Stimulated activated CD4-positive, alpha-beta T cell treated with anti-CD3 and anti-CD28 coated beads, Interleukin-15, amount 100 ng/mL, for 48 hours (primary cell): ENCODE measurements around the gene MEG3.

ENCODE experiments used
- DNase-seq, 2 donors: peaks; one replicate each; pipeline ENCODE4 v3.0.0-alpha.2; 2020; ENCODE audit warnings: low read depth in 2 of 2

Gene MEG3

DNA sequence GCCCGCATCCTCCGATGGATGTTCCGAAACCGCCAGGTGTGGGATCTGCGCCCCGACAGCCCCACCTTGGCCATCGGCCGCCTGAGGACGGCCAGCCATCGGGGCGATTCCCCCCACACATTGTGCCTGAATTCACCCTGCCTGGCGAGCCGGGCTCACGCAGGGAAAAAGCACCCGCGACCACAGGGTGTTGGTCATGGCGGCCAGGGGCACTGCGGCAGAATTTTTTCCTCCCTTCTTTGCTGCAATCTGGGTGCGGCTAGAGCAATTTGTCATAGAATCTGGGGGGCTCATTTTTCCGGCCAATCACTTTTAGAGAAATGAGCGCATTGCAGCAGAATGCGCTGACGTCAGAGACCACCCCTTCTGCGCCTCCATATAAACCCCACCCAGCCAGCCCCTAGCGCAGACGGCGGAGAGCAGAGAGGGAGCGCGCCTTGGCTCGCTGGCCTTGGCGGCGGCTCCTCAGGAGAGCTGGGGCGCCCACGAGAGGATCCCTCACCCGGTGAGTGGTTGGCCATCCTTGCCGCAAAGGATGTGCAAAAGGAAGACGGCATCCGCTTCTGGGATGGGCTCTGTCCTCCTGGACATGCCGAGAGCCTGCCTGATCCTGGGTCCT, at the start of gene MEG3:
Gene MEG3 (plus strand): TSS at position 406 of the 619 bp plus-strand sequence.
- DNase-seq, result no peak

DNA sequence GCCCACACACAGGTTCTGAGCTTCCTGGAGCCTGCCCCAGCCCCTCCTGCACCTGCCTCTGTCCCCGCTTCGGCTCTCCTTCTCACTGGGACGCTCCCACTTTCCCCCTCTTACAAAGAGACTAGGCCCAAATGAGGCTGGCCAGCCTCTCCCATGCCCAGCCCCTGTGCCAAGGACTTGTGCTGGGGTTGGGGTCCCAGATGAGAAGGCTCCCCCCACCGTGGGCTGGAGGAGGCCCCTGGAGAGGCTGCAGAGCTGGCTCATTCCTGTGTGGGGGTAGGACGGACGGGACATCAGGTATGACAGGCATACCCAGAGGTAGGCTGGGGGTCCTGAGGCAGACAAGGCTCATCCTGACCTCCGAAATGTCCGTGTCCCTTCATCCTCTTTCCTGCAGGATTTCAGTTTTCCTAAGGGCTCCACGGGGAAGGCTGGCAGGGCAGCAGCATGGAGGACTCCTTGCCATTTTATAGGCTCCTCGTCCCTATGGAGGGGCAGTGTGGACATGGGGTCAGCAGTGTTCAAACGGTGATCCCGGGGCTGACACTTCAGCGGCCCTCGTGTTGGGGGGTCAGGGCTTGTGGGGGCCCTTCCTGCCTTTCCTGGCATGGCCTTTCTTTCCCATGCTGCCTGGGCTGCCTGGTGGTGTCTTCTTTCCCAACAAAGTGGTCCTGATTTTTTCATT, 49.1 kb upstream of the MEG3 start:
- DNase-seq, result no peak

DNA sequence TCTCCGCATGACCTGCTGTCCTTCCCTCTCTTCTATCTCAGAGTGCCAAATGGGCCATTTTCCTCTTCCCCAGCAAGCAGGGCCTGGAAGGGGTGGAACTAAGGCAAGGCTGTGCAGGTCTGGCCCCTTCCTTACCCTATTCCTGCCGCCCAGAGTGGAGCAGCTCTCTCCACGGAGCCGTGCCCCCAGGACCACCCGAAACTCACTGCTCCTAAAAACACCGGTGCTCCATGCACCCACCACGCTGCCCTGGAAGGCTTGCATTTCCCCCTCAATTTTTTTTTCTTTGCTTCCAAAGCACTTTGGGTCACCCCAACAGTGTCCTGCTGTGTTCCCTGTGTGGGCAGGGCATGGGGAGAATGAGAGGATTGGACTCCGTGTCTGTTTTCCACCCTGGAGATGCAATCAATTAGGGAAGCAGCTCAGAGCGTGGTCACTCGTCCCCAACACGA, 48.5 kb upstream of the MEG3 start:
- DNase-seq, result no peak

GRCh38 chr14:100777818-100778525, 47.9 kb upstream of the MEG3 start:
- DNase-seq, result no peak

DNA sequence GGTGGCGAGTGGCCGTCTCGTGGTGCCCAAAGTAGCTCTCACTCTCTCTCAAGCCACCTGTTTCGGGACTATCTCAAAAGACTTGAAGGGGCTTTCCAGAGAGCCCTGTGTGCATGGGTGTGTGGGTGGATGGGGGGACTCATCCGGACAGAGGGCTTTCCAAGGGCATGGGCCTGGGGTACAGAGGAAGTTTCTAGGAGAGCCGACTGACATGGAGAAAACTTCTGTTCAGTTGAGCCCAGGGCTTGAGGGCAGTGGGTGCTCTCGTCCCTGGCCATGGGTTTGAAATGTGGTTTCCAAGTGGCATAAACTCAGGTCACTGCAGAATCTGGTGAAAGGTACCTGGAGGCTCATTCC, 47.4 kb upstream of the MEG3 start:
- DNase-seq, result no peak

GRCh38 chr14:100778951-100779690, 46.8 kb upstream of the MEG3 start:
- no peak for DNase-seq

DNA sequence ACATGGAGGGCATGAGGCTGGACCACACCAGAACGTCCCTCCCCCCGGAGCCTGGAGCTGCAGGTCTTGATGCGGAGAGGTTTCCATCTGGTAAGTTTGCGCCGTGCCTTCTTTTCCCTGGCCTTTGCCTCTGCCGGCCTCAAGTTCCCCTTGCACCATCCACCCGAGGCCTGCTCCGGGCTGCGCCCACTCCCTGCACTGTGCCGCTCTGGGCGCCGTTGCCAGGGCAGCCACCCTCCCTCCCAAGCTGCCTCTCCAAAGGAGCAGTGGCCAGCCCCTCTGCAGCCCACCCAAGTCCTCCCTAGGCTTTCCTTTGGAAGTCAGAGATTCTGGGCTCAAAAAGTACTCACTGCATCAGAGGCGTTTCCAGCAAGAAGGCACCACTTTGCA, 46.2 kb upstream of the MEG3 start:
- no peak for DNase-seq

DNA sequence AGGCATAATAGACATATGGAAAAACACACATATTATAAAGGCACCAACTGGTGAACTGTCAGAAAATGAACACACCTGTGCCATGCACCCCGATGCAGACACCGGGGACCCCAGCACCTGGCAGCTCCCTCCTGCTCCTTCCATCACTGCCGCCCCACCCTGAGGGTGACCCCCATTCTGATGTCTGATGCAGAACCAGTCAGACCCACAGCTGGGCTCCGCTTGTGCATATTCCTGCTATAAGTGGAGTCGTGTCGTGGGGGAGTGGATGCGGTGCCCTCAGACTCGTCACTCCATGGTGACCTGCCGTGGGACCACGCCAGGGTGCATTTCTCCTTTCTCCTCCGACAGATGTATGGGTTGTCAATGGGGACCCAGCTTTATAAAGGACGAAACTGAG, 45.7 kb upstream of the MEG3 start:
- no peak for DNase-seq

DNA sequence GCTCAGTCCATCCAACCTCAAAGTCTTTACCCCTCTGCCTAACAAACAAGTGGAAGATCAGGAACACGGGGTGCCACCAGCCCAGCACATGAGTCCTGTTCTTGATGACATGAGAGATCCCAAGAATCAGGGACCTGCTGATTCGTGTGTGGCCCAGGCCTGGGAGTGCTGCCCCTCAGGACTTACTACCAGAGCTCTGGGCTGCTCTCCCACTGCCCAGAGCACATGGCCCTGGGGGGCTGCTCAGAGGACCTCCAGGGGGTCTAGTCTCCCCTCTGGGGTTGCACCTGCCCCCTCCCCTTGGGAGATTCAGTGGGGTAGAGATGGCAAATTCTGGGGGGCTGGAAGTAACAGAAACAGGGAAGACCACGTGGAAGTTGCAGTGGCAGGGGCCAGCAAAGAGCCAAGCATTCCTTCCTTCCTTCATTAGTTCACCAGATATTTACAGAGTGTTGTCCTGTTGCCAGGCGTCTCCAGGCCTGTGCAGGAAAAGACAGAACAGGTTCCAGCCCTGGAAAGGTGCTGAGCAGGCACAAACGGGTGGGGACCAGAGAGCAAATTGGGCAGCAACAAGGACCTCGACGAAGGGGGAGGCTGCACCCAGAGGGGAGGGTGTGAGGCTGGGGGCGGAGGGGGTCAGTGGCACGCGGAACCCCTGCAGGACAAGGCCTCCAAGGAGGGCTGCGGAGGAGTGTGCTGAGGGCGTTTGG, 45.1 kb upstream of the MEG3 start:
- DNase-seq, result no peak

DNA sequence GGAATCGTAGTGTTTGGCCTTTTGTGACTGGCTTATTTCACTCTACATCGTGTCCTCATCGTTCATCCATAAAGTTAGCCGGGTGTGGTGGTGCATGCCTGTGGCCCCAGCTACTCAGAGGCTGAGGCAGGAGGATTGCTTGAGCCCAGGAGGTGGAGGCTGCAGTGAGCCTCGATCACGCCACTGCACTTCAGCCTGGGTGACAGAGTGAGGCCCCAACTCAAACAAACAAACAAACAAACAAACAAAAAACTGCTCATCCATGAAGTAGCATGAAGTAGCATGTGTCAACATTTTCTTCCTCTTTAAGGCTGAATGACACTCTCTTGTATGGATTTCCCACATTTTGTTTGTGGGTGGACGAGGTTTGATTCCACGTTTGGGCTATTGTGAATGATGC, 44.0 kb upstream of the MEG3 start:
- no peak for DNase-seq

- DNase-seq, result no peak
These were observed 43.2 kb upstream of the MEG3 start for GRCh38 chr14:100782516-100783320.

DNA sequence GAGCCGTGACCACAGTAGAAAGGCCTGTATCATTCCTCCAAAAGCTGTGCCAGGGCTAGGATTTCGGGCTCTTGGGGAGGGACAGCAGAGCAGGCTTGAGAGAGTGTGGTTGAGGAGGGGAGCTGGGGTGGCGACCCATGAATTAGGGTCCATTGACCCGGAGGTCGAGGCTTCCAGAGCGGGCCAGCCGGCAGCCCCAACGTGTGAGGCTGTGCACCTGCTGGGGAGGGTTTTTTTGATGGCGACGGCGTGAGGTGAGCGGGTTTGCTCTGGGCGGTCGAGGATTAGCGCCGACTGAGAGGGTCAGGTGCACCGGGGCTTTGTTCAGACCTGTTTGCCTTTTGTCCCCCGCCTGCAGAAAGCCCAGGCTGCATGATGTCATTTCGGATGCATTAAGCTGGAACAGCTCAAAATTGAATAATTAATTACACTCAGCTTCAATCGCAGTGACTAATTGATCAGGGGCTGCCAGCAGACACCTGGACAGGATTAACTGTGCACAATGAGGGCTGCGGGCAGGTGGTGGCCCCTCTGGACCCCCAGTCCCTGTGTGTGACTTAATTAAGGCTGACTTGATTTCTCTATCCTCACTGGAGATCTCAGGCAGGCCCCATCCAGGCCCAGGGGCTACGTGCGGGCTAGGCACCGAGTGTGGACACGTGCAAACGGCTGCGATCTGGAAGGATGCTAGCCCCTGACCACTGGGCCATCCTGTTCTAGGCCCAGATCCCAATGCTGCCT, 42.1 kb upstream of the MEG3 start:
- no peak for DNase-seq

DNA sequence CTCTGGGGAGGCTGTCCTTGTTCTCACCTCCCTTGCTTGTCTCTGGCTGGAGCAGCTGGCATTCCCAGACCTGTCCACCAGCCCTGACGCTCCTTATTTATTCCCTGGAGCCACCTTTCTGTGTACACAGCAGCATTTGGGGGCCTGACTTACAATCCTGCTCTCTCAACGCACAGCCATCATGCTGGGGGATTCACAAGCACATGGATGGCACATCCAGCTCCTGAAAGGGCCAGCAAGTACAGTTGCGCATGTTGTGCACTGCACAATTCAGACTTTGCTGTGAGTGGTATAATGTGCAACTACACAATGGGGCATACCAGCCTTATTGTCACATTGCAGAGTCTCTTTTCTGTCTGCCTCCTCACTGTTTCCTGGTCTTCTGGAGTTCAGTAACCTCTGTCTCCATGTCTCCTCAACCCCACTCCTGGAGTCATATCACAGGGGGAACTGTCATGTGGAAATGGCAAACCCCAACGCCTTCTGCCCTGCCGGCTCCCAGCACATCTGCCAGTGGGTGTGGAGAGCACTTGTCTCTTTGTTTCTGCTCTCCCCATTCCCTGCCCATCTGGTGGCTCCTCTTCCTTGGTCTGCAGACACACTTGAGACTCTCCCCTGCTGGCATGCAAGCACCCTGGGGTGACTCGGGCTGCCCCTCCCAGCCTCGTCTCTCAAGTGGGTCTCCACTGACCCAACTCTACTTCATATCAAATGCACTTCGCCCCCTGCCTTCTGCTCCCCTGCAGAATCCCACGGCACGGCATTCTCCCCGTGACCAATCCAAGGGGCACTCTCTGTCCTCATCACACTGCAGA, 41.2 kb upstream of the MEG3 start:
- DNase-seq, result no peak

DNA sequence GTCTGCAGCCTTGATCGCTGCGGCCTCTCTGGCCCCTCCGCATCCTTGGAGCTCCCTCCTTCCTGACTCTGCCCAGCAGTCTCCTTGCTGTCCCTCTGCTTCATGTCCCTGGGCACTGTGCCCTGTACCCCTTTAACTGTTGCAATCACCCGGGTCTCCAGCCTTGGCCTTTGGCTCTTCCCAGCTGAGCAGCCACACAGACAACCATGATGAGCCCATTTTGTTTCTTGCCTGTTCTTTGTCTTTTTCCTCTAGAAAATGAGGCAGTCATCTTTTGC, 40.6 kb upstream of the MEG3 start:
- DNase-seq, result no peak

GRCh38 chr14:100785626-100786025, 40.3 kb upstream of the MEG3 start:
- no peak for DNase-seq

- no peak for DNase-seq
These were observed 39.8 kb upstream of the MEG3 start for GRCh38 chr14:100786131-100786530.

GRCh38 chr14:100786576-100787219, 39.2 kb upstream of the MEG3 start:
- DNase-seq, result no peak

DNA sequence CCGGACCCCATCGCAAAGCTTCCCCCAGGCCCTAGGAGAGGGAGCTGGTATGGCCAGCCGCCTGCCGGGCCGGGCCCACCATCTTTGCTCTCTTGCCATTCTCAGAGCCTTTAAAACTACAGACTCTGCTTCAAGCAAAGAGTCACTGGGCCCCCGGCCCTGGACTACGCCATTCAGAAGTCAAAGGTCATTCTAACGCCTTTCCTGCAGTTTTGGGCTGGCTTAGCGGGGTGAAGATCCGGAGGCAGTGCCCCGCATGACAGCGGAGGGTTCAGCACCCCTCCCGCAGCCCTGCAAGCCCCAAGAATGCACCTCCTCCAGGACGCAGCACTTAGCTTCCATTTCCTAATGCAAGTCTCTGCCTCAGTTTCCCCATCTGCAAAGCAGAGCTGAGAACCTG, 38.3 kb upstream of the MEG3 start:
- DNase-seq, result no peak

DNA sequence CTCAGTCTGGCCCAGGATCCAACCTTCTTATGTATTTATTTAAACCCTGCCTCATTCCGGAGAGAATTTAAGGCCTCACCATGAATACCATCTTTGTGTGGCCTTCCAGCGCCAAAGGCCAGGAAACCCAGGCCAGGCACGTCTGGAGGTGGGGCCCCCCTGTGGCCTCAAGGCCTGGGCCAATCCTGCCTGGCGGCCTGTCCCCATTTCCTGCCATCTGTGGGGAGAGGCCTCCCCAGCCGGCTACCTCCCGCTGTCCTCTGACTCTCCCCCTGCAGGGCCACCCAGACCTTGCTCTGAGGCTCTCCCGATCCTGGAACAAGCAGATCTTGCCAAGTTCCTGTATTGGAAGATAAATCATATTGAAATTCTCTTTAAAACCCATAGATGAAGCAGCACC, 37.4 kb upstream of the MEG3 start:
- DNase-seq, result no peak
